ENCODE data around the gene ENTPD8.

ENTPD8 gene

GRCh38 chr9:137441289-137441934 is at the start of gene ENTPD8:
Gene ENTPD8, minus strand, starts transcription at chr9:137441357. Its CDS starts 3,072 bp downstream, at chr9:137438285.
- no peak for DNase-seq (ENCODE audit: low spot score)

GRCh38 chr9:137490532-137491186 is 49.5 kb upstream of the ENTPD8 start:
- DNase-seq (ENCODE audit: low spot score): no peak

GRCh38 chr9:137488906-137489305 is 47.7 kb upstream of the ENTPD8 start:
- no peak for DNase-seq (ENCODE audit: low spot score)

- DNase-seq (ENCODE audit: low spot score): no peak
These were observed 47.1 kb upstream of the ENTPD8 start for GRCh38 chr9:137488327-137488653.

GRCh38 chr9:137487454-137488326 is 46.5 kb upstream of the ENTPD8 start:
- no peak for DNase-seq (ENCODE audit: low spot score)

GRCh38 chr9:137486545-137487453 is 45.6 kb upstream of the ENTPD8 start:
- no peak for DNase-seq (ENCODE audit: low spot score)

GRCh38 chr9:137486141-137486490 is 45.0 kb upstream of the ENTPD8 start:
- no peak for DNase-seq (ENCODE audit: low spot score)

GRCh38 chr9:137485343-137486140 is 44.4 kb upstream of the ENTPD8 start:
- no peak for DNase-seq (ENCODE audit: low spot score)

- DNase-seq (ENCODE audit: low spot score): no peak
These were observed 43.6 kb upstream of the ENTPD8 start for GRCh38 chr9:137484551-137485315.

GRCh38 chr9:137482094-137482781 is 41.1 kb upstream of the ENTPD8 start:
- DNase-seq (ENCODE audit: low spot score): peak; percentile 40

- DNase-seq (ENCODE audit: low spot score): no peak
These were observed 39.8 kb upstream of the ENTPD8 start for GRCh38 chr9:137480686-137481683.

- DNase-seq (ENCODE audit: low spot score): no peak
These were observed 38.9 kb upstream of the ENTPD8 start for GRCh38 chr9:137479892-137480685.

GRCh38 chr9:137478962-137479861 is 38.1 kb upstream of the ENTPD8 start:
- DNase-seq (ENCODE audit: low spot score): no peak

GRCh38 chr9:137478613-137478961 is 37.4 kb upstream of the ENTPD8 start:
- DNase-seq (ENCODE audit: low spot score): no peak

- no peak for DNase-seq (ENCODE audit: low spot score)
These were observed 36.8 kb upstream of the ENTPD8 start for GRCh38 chr9:137477778-137478612.

GRCh38 chr9:137476856-137477255 is 35.7 kb upstream of the ENTPD8 start:
- DNase-seq (ENCODE audit: low spot score): no peak

Data from RKO (cell line).